Posterior cingulate gyrus (tissue), 11 donors: ENCODE measurements around the gene SPTY2D1.
"Not testable (repeated sequence)": the region's sequence is repeated elsewhere in the genome, so short reads cannot be mapped to it uniquely, and the experiment has no call there.

Experiments used
- DNase-seq, 10 donors: peaks; one replicate each; pipeline versions ENCODE4 v3.0.0 to v3.0.0-alpha.2; 2020 to 2021; ENCODE audit warnings: mixed read lengths in 3 of 10
- intact Hi-C: fragments of 100-400 bp; cut with DNase I; formaldehyde crosslinking; loops from one replicate; pipeline ENCODE4 v1.15.1; 2023

The SPTY2D1 gene

DNA sequence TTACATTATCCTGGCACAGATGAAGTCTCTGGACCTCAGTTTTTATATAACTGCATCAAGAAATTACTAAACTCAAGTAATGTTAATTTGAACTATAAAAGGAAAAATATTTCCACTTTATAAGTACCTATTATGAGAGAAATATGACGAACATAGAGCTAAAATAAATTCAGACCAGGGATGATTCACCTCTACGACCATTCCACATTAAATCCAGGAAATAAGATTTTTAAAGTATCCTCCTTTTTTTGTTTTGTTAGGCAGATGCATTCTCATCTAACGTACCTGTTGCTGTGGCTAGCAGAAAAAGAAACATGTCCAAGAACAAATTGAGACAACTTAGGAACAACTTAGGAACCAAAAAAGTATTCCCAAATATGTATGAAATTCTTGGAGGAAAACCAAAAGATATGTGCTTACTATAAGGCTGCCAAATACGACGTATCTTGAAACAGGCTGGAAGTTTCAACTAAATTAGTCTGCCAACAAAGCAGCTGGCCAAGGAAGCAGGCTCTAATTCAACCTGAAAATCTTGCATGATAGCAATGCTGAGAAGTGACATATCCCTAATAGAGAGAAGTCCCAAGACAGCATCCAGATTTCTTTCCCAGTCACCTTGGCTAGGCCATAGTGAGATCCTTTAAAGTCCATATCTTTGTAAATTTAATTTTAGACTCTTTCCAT, 15.7 kb downstream of the SPTY2D1 start:
- DNase-seq, result no peak
- intact Hi-C loops, result no loop called here

DNA sequence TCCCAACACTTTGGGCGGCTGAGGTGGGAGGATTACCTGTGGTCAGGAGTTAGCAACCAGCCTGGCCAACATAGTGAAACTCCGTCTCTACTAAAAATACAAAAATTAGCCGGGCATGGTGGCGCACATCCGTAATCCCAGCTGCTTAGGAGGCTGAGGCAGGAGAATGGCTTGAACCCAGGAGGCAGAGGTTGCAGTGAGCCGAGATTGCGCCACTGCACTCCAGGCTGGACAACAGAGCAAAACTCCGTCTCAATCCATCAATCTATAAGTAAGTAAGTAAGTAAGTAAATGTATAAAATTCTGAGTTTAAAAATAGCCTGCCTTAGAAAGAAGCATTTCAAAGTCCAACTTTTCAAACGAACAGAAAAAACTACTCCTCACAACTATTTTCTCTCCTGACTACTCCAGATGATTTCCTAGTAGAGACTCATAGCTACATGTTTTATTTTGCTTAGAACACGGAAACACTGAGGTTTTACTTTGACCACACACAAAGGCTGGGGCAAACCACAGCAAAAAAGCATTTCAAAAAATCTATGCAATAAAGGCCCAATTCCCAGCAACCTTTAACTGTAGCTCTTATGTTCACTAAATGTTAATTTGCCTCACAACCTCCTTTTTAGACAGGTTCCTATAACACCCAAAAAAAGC, 16.3 kb downstream of the SPTY2D1 start:
- DNase-seq, result no peak
- intact Hi-C loops, result no loop called here

DNA sequence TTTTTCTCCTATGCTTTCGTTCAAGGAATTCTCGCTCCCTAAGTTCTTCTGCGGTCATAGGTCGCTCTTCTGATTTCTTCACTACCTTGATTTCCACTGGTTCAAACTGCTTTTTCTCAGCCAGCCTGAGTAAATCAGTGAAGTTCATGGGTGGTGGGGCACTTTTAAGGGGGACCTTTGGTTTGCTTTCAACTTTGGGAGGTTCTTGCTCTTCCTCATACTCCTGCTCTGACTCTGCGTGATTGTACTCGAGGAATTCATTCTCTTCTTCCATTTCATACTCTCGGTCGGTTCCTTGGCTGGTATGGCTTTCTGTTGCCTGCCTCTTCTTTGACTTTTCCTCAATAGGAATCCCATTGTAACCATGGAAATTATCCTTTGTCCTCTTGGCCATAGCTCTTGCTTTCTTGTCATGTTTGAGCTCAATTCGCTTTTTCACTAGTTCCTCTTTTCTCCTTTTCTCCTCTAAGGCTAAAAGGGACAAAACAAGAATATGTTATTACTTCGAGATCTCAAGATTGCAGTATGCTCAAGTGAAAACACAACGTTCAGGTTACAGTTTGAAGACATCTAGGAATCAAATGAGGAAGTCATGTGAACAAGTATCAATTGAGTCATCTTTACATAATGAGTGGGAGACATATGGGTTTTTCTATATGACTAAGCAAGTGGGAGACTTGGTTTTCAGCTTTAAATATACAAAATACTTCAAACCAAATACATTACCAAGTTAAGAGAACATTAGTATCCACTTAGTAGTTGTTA, 18.3 kb downstream of the SPTY2D1 start:
- intact Hi-C loops, result no loop called here
- no peak for DNase-seq

DNA sequence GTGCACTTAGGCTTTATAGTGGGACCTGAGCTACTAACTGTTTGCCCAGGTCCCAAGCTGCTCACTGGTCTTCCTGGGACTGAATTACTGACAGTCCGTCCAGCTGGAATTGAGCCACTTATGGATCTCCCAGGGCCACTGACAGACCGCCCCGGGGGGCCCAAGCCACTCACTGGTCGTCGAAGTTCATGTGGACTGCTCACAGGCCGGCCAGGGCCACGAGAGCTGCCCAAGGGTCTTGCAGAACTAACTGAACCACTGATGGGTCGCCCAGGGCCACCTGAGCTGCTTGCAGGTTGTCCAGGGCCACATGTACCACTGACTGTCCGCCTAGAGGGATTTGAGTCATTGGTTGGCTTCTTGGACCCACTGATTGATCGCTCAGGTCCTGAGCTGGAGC, 19.5 kb downstream of the SPTY2D1 start:
- intact Hi-C loops, result no loop called here
- DNase-seq, result no peak

DNA sequence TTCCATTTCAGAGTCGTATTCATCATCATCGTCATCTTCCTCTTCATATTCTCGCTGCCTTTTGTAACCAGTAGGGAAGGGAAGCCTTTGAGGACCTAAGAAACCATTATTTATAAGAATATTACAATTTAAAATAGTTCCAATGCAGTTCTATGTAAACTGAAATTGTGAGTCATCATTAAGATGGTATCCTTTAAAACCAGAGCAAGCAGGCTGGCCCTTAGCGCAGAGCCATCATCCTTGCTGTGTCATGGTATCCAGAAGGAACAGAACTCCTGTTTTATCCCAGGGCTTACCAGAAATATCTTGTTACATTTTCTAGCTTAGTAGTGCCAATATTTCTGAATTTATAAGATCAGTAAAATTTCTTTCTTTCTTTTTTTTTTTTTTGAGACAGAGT, 21.7 kb downstream of the SPTY2D1 start:
- peak in 1 of 10 donors; percentile 39 for DNase-seq
- intact Hi-C loops, result no loop called here

DNA sequence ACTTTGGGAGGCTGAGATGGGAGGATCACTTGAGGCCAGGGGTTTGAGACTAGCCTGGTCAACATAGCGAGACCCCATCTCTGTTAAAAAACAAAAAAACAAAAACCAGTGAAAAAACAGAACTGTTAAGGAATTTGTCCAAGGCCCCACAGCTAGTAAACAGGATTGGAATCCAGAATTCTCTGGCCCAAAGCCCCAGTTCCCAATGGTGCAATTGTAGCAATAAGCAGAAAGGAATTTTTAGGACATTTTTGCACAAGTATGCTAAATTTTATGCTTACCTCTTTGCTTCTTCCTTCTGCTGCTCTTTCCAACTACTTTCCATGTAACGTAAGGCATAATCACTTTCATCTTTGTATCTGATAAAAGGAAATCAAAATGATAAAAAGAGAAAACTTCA, 22.9 kb downstream of the SPTY2D1 start:
- intact Hi-C loops, result no loop called here
- no peak for DNase-seq

DNA sequence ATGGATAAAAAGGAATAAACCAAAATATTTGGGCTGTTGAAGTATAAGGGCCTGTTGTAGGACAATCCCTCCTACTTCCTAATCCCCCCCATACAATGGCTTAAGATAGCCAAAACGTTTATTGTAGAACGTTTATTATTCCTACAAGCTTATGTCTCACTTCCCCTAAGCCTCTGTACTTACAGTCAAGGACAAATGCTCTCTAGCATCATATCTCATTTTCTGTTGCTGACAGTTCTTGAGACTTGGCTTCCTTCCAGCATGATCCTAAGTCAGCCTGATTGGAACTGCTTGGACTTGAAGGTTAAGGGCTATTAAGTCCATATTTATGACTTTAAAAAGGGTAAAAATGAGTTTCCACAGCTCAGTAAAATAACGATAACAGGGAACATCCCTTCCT, 25.8 kb downstream of the SPTY2D1 start:
- intact Hi-C loops, result no loop called here
- no peak for DNase-seq

DNA sequence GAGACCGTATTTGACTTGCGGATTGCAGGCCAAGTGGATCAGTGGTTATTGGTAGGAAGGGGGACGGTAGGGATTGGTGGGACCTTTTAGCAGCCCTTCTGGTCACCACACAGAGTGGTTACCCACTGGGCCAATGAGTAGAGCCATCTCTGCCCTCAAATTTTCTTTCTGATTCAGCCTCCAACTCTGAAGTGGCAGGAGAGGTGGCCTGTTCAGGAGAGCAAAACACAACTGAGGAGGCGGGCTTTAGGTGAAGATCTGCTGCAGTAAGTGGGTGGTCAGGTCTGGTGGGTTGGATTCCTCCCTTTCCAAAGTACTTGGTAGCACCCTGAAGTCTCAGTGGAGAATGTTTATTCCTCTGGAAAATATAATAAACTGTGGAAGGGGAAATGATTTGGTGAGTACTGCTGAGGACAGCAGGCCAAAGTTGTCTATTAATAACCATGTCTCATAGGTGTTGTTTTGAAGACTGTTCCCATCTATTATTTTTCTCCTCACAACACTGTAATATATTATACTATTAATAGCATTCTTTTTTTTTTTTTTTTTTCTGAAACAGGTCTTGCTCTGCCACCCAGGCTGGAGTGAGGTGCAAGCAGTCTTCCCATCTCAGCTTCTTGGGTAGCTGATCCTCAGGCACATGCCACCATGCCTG, 33.1 kb downstream of the SPTY2D1 start:
- no peak for DNase-seq
- intact Hi-C loops, result no loop called here

DNA sequence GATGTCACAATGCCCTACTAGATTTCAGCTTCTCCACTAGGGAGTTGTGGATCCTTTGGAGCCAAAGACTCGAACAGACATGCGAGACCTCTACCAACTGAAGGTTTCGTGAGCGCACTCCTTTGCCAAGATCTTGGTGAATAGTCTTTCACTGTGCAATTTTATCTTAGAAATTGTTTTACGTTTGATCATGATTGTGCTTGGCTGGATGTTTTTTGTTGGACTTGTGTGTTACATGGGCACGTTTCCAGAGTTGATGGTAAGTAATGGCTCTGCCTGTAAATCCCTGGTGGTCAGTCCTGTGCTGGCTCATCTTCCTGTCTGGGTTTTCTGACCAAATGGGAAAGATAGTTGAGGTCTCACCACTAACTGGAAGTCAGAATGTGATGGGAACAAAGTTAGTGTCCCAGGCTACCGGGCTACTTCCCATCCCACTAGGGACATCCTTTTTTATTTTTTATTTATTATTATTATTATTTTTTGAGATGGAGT, 34.4 kb downstream of the SPTY2D1 start, which contains the start of gene MISFA:
Gene MISFA, plus strand, starts transcription at position 51 of the 492 bp plus-strand sequence. Its CDS starts 140 bp downstream, at position 191.
- intact Hi-C loops, result no loop called here
- DNase-seq, result no peak

DNA sequence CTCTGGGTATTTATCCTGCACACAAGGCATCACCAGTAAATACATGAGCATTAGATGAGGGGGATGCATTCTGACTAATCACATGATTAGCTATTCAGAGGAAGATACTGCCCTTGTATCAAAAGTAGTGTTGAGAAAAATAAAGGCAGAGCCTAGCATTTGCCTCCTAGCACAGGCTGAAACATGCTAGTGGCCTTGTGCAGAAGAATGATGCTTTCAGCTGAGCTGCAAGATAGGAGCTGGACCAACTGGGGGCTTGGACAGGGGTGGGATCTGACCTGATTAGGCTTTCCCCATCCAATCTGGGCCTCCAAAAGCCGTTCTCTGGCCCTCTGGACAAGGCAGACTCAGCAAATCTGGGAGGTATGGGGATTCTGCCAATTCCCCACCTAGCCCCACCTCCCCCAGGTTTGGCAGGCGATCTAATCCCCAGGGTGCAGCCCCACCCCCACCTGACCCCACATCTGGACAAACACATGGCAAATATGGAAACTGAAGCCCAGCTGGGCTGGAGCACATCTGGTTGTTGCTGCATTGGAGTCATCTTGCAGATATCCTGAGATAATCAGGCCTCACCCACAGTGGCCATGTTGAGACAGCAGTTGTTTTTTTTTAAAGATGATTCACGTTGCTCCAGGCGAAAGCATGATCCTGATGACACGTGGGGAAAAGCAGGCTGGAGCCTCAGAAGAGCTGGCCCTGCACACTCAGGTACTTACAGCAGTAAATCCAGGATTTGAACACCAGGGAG, 39.0 kb downstream of the SPTY2D1 start:
- DNase-seq, result no peak
- intact Hi-C loops, result no loop called here

DNA sequence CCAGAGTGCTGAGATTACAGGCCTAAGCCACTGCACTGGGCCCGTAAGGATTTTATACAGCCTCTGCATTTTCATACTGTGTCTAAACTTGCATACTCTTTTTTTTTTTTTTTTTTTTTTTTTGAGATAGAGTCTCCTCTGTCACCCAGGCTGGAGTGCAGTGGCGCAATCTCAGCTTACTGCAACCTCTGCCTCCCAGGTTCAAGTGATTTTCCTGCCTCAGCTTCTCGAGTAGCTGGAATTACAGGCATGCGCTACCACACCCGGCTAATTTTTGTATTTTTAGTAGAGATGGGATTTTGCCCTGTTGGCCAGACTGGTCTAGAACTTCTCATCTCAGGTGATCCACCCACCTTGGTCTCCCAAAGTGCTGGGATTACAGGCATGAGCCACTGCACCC, 40.1 kb downstream of the SPTY2D1 start:
- DNase-seq, intact Hi-C loops: not testable (repeated sequence)

DNA sequence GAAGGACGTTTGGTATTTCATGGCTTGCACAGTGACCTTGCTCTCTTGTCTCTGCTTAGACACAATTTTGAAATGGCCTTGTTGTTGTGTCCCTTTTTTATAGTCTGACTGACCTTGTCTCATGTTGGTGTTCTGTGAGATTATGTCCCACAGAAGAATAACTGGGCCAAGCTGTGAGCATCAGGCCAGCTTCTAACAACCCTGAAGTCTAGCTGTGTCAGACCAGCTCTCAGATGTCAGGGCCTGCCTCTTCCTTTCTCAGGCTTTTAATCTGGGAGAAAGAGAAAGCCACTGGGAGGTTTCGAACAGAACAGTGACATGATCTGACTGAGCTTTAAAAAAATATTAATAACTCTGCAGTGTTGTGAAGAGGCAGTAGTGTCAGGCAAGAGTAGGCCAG, 43.6 kb downstream of the SPTY2D1 start:
- DNase-seq, result no peak
- intact Hi-C loops, result no loop called here

DNA sequence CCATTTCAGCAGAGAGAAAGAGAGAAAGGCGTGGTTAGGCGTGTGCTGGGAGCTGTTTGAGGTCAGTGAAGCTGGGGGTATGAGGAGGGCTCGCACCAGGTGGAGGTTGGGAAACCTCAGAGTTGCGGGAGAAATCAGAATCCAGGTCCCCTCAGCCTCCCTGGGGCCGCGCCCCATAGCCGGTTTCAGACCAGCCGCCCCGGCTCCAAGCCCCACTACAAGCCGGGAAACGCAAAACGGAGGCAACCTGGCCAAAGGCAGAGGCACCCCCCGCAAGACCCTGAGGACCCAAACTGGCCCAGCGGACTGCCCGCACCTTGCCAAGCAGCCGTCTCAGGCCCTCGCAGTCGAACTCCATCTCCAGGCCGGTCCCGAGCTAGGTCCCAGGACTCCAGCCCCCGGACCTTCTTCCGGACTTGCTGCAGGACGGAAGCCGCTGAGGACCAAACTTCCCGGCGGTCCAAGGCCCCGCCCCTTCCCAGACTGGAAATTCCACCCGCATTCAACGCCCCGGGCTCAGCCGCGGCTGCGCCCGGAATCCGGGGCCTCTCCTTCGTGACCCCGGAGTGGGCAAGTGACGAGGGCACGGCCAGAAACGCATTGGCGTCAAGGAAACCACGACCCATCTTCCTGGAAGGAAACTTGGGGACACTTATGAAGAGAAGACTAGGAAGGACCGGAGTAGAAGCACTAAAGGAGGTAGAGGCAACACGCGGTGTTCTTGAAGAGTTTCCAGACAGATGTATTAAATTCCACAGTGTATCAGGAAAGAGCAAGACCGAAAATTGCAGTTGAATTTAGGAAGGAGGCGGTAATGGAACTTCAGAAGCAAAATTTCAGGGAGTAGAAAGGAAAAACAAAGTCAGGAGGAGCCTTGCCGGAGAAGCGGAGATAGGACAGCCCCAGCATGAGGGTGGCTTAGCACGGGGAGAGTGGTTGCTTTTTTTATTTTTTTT, 45.6 kb downstream of the SPTY2D1 start, which contains the start of gene UEVLD:
Gene UEVLD, minus strand, starts transcription at position 438 of the 956 bp plus-strand sequence. Its CDS starts 80 bp downstream, at position 358.
- DNase-seq, result peak; percentile 80 to 98 (median 86)
- intact Hi-C loops, result loop anchor here (2.0 to 5.0 kb wide), 2 partner anchors 46 to 109 kb away; partner anchors contain the start of genes SPTY2D1 and TMEM86A

DNA sequence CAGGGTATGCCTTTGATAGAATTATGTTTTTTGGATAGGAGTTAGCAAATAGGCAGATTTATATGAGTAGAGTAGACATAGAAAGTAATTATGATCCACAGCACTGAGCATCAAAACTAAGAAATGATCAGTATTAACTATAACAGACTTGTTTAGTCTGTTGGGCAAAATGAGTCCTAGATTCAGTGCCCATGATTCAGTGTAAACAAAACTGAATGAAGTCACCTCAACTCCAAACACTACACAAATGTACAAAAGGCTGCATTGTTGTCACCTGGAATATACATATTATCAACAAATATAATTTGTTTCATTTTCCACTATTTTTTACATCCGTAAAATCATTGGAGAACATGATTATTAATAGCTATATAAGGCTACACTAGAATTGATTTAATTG, 52.3 kb downstream of the SPTY2D1 start:
- DNase-seq, result no peak
- intact Hi-C loops, result no loop called here

DNA sequence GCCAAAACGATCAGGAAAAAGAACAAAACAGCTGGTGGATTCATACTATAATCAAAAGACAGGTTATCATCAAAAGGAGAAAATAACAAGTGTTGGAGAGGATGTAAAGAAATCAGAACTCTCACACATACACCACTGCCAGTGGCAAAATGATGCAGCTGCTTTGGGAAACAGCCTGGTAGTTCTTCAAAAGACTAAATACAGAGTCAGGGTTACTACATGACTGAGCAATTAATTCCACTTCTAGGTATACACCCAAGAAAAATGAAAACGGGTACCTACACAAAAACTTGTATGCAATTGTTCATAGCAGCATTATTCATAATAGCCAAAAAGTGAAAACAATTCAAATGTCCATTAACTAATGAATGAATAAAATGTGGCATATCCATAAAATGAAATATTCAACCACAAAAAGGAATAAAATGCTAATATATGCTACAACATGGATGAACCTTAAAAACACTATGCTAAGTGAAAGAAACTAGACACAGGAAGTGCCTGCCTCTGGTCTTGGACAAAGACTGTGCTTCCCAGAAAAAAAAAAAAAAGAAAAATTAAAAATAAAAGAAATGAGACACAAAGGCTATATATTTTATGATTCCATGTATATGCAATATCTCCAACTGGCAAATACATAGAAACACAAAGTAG, 53.9 kb downstream of the SPTY2D1 start:
- DNase-seq, result no peak
- intact Hi-C loops, result no loop called here

DNA sequence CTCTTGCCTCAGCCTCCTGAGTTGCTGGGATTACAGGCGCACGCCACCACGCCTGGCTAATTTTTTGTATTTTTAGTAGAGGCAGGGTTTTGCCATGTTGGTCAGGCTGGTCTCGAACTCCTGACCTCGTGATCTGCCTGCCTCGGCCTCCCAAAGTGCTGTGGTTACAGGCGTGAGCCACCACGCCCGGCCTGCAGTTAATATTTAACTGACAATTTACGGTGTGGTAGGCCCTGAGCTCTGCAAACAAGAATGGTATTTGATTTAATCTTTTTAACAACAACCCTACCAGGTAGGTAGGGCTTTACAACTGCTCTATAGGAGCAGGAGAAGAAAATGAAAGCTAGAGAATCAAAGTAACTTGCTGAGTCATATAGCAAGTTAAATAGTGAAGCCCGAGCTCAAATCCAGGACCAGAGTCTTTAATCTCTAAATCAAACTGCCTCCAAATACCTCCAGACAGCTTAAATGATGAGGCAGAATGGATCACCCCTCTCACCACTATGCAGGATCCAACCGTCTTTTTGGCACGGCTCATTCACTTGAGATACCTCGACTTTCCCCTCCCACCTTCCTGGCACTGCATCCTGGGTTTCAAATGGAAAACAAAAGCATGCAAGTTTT, 55.1 kb downstream of the SPTY2D1 start:
- no peak for DNase-seq
- intact Hi-C loops, result no loop called here

DNA sequence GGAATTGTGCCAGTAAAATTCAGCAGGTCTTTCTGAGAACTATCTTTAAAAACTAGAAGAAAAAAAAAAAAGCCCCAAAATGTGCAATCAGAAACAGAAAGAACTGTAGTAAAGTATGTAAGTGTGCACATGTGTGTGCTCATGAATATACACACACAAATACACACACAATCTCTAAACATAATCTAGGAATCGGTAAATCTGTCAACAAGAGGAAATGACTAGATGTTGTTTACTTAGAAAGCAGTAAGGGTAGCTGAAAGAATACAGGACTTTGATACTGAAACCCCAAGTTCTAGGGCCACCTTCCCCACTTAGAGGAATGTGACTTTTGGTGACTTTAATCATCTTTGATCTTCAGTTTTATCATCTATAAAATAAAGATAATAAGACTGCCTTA, 58.8 kb downstream of the SPTY2D1 start:
- no peak for DNase-seq
- intact Hi-C loops, result no loop called here

DNA sequence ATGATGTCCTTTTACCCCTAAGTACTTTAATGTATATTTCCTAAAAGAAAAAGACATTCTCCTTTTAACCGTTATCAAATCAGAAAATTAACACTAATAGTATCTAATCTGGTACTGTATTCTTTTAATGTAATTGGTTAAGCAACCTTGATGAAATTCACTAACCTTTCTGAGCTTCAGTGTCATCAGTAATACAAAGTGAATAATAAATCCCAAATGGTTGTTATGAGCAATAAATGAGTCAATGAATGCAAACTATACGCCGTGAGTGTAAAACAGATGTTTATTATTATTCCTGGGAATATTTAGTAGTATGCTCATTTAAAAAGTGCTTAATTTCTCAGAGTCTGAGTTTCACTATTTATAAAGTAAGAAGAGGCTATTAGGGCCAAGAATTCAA, 67.1 kb downstream of the SPTY2D1 start:
- intact Hi-C loops, result no loop called here

More for the DNA sequence above, 67.1 kb downstream of the SPTY2D1 start:
- no peak for DNase-seq
